CD4-positive, alpha-beta T cell treated with Interleukin-2 at 100 ng/mL for 4 hours (primary cell): ENCODE measurements around the gene ANXA5.

Source experiments
- DNase-seq: peaks from one replicate; pipeline ENCODE4 v3.0.0-alpha.2; 2020; ENCODE audit warnings: low spot score

ANXA5 gene

GRCh38 chr4:121711263-121712000 is 14.7 kb upstream of the ANXA5 start:
- DNase-seq, result no peak

DNA sequence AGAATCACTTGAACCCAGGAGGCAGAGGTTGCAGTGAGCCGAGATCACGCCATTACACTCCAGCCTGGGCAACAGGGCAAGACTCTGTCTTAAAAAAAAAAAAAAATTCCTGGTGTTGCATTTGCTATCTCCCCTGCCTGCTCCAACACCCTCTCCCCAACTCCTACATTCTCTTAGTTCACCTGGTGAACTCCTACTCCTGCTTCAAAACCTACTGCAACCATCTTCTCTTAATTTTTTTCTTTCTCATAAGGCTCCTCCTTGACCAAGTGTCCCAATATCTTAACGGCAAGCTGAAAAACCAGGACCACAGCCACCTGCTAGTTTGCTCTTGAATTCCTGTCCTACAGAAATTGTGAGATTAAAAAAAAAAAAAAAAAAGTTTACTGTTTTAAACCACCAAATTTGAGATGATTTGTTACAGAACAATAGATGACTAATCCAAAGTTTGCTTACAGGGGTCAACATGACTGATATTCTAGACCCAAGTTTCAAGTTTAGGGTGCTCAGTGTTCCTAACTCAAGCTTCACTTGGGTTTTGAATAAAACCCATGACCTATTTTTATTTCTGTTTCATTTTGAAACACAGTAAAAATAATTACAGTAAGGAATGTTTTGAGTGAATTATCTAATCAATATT is 13.1 kb upstream of the ANXA5 start:
- DNase-seq, result no peak

DNA sequence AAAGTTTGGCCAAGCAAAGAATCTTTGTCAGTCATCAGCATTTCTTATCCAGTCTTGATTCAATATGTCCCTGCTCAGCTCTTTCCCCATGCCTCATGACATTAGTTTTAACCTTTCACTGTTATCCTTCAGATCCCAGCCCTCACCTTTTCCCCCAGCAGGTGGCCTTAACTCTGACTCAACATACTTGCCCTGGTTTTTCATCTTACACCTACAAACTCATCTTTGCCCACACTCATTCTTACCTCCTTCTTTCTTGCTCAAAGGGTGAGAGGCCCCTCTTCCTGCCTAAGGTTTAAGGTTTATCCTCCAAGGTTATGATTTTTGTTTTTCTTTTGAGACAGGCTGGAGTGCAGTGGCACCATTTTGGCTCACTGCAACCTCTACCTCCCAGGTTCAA is 10.6 kb upstream of the ANXA5 start:
- no peak for DNase-seq

DNA sequence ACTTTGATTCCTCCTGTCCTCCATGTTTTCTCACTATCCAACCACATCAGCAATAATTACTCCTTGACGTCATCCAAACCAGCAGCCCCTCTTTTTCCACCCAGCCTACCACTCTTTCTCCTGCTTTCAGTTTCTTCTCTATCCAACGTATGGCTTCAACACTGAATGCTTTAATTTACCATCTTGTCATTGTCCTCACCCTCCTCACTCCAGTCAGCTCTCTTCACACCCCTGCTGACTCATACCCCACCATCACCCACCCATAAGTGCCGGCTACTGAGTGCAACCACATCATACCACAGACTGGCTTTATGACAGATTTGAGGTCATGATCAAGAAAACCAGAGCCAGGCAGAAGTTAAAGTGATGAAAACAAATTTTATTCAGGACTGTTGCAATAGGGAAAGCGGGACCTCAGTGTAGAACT is 9.8 kb upstream of the ANXA5 start:
- peak; percentile 71 for DNase-seq

- no peak for DNase-seq
Measured at GRCh38 chr4:121705521-121705920, 8.7 kb upstream of the ANXA5 start.

DNA sequence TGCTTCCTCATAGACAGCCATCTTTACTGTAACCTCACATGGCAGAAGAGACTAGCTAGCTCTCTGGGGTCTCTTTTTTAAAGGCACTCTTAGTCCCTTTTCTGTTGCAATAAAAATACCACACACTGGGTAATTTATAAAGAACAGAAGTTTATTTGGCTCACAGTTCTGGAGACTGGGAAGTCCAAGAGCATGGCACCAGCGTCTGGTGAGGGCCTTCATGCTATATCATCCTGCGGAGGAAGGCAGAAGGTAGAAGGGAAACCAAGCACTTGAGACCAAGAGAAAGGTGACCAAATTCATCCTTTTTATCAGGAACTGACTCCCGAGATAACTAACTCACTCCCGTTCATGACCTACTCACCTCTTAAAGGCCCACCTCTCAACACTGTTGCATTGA is 5.4 kb upstream of the ANXA5 start:
- DNase-seq, result no peak

DNA sequence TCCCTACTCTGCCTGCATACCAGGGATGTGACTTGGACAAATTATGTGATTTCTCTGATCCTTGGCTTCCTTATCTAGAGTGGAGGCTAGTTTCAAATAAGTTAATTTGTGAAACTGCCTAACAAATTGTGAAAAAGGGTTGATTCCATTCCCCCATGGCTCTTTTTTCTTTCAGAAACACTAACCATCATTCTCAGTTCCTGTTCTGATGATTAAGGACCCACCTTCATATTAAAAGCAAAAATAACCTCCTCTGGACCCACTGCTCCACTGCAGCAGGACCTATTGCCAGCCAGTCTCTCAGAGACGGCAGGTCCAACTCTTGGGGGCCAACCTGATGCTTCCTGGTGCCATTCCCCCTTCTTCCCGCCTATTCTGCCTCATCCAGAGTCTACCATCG is 4.5 kb upstream of the ANXA5 start:
- DNase-seq, result no peak

DNA sequence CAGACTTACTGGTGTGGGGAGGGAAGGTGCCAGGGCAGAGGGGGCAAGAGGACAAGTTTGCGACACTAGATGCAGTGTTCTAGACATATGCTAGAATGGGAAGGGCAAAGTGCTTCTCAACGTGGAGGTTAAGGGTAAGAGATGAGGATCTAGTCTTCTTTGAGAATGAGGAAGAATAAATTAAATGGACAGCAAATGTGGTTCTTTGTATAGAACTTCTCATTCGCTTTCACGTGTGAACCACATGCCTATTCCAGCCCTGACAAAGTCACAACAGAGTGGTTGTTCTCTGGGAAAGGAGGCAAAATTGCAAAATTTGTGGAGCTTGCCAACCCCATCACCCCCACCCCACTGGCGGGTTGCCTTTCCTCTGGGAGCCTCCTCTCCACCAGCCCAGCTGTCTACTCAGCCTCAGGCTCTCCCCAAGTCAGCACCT is 1.5 kb upstream of the ANXA5 start:
- DNase-seq, result no peak

GRCh38 chr4:121697564-121697963 is 784 bp upstream of the ANXA5 start:
- DNase-seq, result peak; percentile 20

- peak; percentile 70 for DNase-seq
Measured at GRCh38 chr4:121696170-121696580, 605 bp downstream of the ANXA5 start.

DNA sequence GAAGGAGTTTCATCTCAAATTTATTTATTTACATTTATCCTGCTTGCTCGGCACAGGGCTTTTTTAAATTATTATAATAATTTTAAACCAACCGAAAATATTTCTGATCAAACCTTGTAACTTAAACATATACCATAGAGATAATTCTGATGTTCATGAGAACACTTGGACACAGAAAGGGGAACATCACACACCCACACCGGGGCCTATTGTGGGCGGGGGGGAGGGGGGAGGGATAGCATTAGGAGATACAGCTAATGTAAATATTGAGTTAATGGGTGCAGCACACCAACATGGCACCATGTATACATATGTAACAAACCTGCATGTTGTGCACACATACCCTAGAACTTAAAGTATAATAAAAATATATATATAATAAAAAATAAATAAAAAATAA is 2.9 kb downstream of the ANXA5 start:
- no peak for DNase-seq

GRCh38 chr4:121693450-121693849 is 3.3 kb downstream of the ANXA5 start:
- DNase-seq, result no peak

DNA sequence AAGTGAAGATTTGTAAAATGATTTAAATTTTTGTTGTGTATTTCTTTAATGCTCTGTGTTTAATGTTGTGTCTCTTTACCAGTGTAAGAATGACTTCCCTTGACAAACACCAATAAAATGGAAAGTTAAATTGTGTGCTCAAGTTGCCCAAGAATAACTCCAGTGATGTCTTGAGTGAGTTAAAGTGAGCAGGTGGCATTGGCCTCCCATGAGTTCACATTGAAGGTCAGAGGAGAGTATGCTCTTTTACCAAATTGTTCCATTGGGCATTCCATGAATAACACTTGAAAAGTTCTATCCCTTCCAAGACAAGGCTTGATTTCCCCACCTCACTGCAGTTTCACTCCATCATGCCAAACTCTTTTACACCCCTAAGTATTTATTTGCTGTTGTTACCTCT is 4.5 kb downstream of the ANXA5 start:
- no peak for DNase-seq

GRCh38 chr4:121690001-121690400 is 6.8 kb downstream of the ANXA5 start:
- no peak for DNase-seq

GRCh38 chr4:121688701-121689100 is 8.1 kb downstream of the ANXA5 start:
- DNase-seq, result no peak

GRCh38 chr4:121688261-121688660 is 8.5 kb downstream of the ANXA5 start:
- no peak for DNase-seq

DNA sequence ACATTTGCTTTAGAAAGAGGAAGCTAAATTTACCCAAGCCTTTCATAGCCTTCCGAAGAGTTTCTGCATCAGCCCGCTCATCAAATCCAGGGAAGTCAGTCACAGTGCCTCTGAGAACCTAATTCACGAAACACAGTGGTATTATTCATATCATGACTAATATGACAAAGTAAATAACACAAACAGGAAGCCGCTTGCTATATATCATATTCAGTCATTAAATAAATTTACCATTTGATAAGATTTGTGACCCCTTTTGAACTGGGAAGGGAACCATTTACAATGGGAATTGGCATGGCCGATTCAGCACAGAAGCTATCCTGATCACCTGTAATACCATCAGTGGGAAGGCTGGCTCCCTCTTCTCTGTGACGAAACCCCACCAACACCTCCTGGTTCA is 10.5 kb downstream of the ANXA5 start:
- DNase-seq, result no peak

- no peak for DNase-seq
Measured at GRCh38 chr4:121685257-121685656, 11.5 kb downstream of the ANXA5 start.

- no peak for DNase-seq
Measured at GRCh38 chr4:121684561-121684960, 12.2 kb downstream of the ANXA5 start.

DNA sequence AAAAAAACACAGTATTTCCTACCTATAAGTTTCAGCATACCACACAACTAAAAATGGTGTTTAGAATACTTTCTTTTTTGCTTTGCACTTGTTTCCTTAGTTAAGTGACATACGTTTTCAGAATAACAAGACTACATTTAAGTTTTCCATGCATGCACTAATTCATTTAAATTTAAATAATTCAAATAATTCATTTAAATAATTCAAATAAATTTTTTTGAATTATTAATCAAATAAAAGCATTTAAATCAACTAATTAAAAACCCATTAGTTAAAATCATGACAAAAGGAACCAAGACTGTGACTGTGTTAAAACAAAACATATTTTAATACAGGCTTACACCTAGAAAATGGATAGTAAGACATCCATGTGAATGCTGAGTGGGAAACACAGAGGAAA is 12.8 kb downstream of the ANXA5 start:
- no peak for DNase-seq

DNA sequence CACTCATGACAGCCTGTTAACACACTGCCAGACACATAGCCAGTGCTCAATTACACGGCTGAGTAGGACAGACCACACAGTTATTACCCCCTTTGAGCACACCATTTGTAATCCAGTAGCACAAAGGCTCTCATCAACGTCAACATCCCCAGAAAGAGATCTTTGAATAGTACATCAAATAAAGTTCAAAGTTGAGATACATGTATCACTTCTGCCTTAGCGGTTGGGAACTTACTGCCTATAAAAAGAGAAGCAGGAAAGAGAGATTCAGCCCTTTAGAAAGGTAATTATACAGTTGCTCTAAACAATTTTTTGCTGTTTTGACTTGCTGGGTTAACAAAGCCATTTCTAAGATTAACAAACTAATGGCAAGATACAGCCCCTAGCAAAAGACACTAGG is 16.2 kb downstream of the ANXA5 start:
- no peak for DNase-seq

DNA sequence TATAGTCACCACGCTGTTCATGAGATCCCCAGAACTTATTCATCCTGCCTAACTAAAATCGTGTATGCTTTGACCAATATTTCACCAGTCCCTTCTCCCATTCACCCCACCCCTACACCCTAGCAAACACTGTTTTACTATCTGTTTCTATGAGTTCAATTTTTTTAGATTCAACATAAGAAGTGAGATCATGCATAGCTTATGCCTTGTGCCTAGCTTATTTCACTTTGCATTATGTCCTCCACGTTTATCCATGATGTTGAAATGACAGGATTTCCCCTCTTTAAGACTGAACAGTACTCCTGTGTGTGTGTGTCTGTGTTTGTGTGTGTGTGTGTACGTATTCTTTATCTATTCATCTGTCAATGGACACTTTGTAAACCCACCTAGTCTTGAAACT is 16.8 kb downstream of the ANXA5 start:
- no peak for DNase-seq

- no peak for DNase-seq
Measured at GRCh38 chr4:121679267-121679666, 17.5 kb downstream of the ANXA5 start.

GRCh38 chr4:121677524-121677923 is 19.3 kb downstream of the ANXA5 start:
- no peak for DNase-seq
